Urothelium cell line (cell line): Measurements from ENCODE around the gene PLAAT3.
A peak's percentile ranks its signal among the peaks of the same experiment; 100 is the strongest.
"Not testable (repeated sequence)": the region's sequence is repeated elsewhere in the genome, so short reads cannot be mapped to it uniquely, and the experiment has no call there.

Source experiments
- DNase-seq: peaks from one replicate; pipeline ENCODE4 v3.0.0; 2011; ENCODE audit warnings: low spot score, mixed read lengths
- FAIRE-seq: peaks from 2 replicates; lab custom pipeline; 2011; peaks lifted over from hg19 to GRCh38; lab: Jason Lieb, UNC

The PLAAT3 gene

DNA sequence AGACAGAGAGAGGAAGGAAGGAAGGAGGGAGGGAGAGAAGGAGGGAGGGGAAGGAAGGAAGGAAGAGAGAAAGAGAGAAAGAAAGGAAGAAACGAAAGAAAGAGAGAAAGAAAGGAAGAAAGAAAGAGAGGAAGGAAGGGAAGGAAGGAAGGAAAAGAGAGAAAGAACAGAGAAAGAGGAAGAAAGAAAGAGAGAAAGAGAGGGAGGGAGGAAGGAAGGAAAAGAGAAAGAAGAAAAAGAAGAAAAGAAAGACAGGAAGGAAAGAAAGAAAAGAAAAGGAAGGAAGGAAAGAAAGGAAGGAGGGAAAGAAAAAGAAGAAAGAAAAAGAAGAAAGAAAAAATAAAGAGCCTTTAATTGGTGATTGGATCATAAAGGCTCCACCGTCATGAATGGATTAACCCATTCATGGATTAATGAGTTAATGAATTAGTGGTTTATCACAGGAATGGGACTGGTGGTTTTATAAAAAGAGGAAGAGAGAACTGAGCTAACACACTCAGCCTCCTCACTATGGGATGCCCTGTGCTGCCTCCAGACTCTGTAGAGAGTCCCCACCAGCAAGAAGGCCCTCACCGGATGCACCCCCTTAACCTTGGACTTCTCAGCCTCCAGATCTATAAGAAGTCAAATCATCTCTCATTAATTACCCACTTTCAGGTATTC, 42.1 kb downstream of the PLAAT3 start:
- FAIRE-seq: no peak
- no peak for DNase-seq

DNA sequence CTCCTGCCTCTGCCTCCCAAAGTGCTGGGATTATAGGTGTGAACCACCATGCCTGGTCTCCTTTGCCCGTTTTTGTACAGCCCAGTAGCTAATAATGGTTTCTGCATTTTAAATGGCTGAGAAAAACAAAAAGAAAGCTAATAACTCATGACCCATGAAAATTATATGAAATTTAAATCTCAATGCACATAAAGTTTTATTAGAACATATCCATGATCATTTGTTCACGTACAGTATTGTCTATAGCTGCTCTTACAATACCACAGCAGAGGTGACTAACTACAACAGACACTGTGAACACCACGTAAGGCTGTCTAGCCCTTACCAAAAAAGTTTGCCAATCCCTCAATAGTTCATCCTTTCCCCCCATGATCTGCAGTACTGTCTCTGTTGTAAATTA, 44.7 kb downstream of the PLAAT3 start:
- no peak for DNase-seq
- no peak for FAIRE-seq

DNA sequence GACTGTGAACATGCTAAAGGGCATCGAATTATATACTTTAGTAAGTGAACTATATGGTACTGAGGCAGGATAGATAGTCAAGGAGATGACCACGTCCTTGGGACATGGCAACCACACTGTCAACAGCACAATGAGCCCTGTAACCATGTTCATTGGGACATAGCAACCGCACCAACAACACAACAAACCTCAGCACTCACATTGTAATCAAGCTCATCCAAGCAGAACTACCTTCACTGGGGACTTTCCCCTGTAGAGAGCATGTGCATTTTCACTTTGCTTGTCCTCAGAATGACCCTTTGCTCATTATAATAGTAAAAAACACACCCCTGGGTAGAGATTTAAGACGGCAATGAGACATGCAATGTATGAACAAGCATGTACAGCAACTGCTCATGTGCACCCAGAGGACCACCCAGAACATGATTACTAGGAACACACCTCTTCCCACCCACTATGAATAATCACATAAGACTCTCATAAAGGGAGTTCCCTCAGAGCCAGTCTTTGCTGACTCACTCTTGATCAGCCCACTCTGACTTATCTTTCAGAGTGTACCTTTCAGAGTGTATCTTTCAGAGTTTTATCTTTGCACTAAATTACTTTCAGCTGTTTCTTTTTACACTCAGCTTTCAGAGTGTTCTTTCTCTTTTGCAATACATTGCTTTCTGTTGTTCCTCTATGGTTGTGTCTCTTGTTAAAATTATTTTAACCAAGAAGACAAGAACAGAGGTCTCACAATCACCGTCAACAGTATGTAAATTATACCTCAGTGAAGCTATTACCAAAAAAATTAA, 47.0 kb downstream of the PLAAT3 start:
- FAIRE-seq: no peak
- peak; percentile 53 for DNase-seq

DNA sequence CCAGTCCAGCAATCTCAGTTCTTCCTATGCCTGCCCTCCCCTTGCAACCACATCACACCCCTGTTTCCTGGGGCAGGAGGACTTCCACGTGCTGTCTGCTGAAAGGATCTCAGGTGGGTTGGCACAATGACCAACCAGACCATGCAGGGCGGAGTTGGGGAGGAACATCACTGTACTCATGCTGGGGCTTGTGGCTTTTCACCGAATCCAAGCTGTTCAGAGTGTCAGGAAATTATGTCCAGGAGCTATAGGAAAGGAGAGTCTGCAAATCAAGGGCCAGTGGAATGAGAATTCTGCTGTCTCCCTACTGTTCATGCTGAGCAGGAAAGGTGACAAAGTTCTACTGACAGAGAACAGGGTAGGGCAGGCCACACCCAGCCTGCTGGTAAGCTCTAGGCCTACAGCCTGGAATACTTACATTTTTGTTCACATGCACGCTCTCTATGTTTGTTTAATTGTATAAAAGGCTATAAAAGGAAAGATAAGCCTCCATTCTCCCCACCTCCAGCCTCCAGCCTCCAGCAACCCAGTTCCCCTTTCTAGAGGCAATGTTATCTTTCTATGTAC, 49.4 kb downstream of the PLAAT3 start:
- DNase-seq: no peak
- FAIRE-seq: no peak

DNA sequence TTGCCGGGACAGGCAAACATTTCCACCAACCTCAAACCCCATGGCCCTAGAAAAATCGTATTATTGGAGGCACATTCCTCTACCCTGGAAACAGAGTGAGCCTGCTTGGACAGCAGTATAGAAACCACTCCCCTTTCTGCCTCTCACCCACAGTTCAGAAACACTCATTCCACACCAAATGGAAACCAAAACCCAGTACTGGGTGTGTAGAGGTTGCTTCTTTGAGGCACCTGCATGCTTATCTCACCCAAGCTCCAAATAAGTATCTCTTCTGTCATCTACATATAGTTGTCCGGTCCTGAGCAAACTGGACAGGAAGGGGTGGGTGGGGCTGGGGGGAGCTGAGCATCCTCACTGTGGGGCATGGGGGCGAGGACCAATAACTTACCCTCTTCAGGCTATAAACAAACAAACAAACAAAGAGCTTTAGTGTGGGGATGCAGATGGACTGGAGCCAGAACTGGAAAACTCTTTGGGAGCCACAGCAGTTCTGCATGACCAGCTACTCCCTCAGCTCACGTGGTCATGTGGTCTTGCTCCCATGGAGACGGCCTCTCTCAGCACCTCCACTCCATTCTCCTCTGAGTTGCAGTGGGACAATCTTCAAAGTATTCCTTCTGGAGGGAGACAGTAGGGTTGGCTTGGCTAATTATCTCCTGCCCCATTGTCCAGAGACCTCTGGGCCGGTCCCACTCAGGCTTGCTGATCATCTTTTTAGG, 50.0 kb downstream of the PLAAT3 start:
- DNase-seq (no peak), FAIRE-seq (no peak)

DNA sequence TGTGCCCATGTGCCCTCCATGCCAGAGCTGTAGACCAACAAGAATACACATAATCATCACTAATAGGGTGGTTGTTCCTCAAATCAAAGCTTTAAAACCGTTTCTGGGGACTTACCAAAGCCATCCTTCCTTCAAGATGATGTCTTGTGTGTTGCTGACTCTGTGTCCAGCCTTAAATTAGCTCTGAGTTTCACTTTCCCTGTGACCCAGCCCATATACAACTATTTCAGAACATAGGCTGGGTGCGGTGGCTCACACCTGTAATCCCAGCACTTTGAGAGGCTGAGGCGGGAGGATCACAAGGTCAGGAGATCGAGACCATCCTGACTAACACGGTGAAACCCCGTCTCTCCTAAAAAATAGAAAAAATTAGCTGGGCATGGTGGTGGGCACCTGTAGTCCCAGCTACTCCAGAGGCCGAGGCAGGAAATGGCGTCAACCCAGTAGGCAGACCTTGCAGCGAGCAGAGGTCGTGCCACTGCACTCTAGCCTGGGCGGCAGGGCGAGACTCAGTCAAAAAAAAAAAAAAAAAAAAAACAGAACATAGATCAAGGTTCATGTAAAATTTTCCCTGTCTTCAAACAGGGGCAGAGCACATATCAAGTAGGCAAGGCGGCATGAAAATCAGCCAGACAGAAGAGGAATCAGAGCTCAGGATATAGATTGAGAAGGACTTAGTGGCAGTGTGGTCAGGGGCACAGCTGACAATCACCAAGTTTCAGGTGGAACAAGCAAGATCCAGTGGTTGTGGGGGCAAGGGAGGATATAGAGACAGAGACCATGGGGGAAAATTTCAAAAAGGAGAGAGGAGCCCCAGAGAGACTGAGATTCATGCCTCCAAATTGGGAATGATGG, 50.8 kb downstream of the PLAAT3 start, which contains the start of gene PLAAT2:
Gene PLAAT2, minus strand, starts transcription at position 179 of the 855 bp plus-strand sequence. Its CDS starts 55 bp downstream, at position 124.
- DNase-seq (no peak), FAIRE-seq (no peak)

DNA sequence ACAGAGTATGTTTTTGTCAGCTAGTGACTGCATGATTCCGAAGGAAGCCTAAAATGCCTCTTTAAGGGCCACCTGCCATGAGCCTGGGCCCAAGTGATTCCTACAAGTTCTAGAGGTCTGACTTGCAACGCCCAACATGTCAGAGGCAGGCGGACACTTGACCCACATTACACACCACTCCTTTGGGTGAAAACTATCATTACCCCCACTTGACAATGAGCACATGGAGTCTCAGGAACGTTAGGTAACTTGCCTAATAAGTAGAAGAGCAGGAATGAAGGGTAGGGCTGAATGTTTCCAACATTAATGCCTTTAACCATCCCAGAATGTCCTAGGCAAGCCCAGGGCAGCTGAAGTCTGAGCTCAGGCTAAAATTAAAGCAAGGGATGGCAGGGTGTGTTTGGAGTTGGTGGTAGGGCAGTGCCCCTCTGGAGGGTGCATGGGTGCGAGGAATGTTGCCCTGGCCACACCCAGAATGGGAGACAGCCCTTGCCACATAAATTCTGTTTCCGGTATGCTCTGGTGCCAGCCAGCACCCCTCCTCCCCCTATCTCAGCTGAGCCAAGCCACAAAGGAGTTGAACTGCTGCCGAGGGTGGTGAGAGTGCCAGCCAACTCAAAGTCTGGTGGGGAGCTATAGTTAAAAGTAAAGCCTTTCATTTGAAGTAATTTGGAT, 53.6 kb downstream of the PLAAT3 start:
- FAIRE-seq (no peak), DNase-seq (peak; percentile 67)

DNA sequence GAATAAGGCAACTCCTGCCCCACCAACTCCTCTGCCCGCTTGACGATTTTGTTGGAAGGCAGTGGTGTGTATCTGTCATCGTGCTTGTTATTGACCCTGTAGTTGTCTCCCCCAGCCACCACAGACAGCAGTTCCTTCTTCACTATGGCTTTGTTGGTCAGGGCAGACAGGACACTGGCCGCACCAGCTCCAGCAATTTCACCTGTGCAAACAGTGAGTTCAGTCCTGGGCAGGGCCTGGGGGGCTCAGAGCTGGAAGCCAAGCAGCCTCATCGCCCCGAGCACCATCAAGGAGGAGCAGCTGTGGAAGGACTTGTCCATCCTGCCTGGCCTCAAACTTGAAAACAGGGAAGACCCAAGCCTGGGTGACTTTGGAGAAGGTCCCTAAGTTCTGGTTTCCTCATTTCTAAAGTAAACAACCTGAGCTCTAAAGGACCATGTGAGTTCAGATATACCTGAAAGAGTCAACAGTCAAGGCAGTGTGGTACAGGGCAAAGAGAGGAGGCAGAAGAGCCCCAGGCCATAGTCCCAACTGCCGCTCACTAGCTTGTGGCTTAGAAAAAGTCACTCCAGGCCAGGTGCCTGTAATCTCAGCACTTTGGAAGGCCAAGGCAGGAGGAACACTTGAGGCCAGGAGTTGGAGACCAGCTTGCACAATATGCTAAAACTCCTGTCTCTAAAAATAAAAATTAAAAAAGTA, 55.6 kb downstream of the PLAAT3 start:
- DNase-seq (no peak), FAIRE-seq (no peak)

DNA sequence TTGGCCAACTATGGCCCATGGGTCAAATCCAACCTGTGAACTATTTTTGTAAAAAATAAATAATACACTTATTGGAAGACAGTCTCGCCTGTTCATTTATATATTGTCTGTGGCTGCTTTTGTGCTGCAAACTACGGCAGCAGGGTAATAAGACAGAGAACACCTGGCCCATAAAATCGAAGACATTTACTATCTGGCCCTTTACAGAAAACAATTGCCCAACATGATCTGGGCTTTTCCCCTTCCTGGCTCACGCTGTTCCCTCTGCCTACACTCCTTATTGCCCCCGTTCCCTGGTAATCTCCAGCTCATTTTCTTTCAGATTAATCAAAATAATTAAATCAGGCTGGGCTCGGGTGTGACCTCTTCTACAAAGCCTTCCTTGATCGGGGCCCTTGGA, 56.7 kb downstream of the PLAAT3 start:
- DNase-seq (no peak), FAIRE-seq (no peak)

DNA sequence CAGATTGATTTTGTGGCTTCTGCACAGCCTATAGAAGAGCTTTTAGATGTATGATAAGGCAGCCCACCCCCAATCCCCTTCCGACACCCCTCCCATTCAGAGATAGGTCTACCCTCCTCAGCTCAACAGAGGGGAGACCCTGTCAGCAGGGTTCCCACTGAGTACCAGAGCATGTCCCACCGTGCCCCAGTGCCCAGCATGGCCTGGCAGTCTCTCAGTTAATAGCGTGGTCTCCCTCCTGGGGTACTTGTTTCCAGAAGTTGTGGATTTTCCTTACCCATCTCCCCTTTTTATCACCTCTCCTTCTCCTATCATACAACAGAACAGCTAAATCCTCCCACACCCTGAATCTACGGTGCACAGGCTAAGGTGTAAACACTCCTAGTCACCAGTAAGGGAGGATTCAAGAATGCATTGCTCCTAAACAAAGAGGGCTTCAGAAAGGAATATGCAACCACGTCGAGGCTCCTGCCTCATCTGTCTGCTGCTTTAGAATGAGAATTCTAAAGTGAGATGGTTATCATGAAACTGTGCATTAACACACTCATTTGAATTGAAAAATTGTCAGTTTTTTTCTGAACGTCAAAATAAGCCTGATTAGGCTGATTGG, 57.7 kb downstream of the PLAAT3 start:
- FAIRE-seq (no peak), DNase-seq (no peak)

DNA sequence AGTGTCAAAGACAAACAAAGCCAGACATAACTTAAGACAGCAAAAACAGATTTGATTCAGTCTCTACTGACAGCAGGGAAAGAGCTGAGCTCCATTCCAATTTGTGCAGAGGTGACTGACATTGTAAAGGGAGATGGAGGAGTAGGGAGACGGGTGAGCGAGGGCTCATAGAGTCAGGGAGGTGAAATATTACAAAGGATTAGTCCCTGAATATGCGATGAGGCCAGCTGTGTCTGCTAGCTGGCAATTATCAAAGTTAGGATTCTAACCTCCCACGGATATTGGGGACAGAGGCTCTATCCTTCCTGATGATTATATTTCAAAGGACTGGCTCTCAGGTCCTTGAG, 59.4 kb downstream of the PLAAT3 start:
- FAIRE-seq (no peak), DNase-seq (no peak)

DNA sequence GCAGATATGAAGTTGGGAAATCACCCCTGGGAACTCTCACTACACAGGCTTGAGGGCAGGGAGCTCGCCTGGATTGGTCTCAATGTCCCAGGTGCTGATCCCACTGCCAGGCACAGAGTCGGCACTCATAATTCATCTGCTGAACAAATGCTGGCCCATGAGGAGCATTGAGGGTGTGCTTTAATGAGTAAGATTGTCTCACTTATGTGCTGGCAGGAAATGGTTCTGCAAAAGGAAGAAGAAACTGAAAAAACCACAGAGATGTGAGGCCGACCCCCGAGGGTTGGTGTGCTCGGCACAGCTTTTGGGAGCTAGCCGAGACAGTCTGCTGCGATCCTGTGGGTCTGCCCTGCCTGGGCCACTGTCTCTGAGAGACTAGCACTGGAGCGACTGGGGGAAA, 60.5 kb downstream of the PLAAT3 start:
- FAIRE-seq (no peak), DNase-seq (no peak)

DNA sequence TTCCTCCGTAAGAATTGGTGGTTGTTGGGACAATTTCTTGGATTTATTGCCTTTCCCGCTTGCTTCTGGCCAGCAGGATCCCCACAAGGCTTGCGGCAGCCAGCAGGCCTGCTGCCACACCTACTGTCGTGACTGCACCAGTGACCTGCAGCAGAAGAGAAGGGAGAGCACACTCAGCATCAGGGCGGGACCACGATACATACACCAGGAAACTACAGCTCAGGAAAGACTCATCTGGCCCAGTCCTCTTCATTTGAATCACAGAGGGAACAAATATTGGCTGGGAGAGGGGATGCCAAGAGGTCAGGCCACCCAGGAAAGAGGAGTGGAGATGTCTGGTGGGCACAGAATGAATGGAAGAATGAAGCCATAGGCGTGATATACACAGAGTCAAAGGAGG, 61.3 kb downstream of the PLAAT3 start:
- no peak for FAIRE-seq
- DNase-seq: no peak

DNA sequence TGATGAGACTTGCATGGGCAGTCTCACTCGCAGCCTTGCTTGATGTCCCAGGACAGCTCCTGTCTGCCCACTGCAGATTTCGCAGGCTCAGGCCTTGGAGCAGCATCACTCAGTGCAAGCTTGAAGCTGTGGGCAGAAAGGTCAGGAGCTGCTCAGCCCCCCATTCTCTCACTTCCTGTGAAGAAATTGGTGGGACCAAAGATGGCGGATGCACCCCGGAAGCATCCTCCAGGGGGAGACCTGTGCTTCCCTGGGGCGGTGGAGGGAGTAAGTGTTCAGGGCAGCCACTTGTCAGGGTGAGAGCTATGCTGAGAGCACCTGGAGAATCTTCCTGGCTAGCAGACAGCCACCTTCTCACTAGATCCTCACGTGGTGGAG, 62.4 kb downstream of the PLAAT3 start:
- FAIRE-seq: no peak

DNA sequence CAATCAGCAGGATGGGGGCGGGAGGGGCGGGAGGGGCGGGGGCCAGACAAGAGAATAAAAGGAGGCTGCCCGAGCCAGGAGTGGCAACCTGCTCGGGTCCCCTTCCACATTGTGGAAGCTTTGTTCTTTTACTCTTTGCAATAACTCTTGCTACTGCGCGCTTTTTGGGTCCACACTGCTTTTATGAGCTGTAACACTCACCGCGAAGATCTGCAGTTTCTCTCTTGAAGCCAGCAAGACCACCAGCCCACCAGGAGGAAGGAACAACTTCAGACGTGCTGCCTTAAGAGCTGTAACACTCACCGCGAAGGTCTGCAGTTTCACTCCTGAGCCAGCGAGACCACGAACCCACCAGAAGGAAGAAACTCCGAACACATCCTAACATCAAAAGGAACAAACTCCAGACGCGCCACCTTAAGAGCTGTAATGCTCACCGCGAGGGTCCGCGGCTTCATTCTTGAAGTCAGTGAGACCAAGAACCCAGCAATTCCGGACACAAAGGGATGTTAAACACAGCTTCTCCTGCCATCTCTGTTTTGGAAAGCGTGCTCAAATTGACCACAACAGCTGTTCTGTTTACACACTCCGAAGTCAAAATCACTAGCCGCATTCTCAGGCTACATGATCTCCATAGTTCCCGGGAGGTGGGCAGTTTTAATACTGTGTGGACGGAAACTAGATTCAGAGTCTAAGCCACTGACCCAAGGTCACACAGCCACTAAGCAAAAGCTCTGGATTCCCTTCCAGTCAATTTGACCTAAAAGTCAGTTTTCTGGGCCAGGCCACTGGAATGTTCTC, 62.9 kb downstream of the PLAAT3 start:
- no peak for FAIRE-seq
- DNase-seq: no peak

More for the DNA sequence above, 62.4 kb downstream of the PLAAT3 start:
- DNase-seq: no peak

DNA sequence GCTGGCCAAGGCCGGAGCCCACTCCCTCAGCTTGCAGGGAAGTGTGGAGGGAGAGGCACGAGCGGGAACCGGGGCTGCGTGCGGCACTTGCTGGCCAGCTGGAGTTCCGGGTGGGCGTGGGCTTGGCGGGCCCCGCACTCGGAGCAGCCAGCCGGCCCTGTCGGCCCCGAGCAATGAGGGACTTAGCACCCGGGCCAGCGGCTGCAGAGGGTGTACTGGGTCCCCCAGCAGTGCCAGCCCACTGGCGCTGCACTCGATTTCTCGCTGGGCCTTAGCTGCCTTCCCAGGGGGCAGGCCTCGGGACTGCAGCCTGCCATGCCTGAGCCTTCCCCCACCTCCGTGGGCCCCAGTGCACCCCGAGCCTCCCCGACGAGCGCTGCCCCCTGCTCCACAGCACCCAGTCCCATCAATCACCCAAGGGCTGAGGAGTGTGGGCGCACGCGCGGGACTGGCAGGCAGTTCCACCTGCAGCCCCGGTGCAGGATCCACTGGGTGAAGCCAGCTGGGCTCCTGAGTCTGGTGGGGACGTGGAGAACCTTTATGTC, 64.0 kb downstream of the PLAAT3 start:
- not testable (repeated sequence) for FAIRE-seq, DNase-seq

DNA sequence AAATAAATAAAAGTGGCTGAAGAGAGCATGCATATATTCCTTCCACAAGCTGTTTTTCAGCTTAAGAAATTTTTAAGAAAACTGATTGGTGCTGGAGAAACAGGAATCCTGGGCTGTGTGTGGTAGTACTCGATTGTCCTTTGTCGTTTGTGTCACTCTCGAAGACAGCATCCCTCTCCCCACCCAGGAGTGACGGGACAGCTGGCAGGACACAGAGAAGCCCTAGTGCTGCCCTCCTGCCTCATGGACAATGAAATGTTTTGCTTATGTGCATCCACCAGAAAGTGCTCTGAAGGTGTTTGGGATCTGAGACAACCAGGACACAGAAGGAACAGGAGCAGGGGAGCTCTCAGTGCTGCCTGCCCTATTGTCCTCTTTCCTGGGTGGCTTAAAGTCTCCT, 64.8 kb downstream of the PLAAT3 start:
- FAIRE-seq (no peak), DNase-seq (no peak)

DNA sequence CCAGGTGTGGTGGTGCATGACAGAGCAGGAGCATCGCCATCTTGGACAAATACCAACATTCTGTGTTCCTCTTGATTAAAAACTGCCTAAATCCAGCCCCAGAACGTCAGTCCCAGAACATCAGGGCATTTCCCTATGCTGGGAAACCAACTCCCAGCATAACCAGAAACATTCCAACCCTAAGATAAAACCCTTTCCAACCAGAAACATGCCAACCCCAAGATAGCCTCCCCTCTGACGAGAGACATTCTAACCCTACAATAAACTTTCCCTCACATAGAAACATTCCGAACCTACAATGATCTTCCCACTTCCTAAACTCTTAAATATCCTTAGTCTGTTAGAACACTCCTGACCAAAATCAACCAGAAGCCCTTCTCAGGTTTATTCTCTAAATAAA, 66.1 kb downstream of the PLAAT3 start:
- no peak for FAIRE-seq
- no peak for DNase-seq
